22Rv1 (cell line): ENCODE measurements around the gene ALG5.
A peak's percentile ranks its signal among the peaks of the same experiment; 100 is the strongest.

Experiments
- H3K27ac ChIP-seq: fragments of 450-650 bp; 2 replicates; pipeline ENCODE4 v1.5.1; 2017
- ZFX ChIP-seq: fragments of 450-650 bp; IDR thresholded peaks from 2 replicates; pipeline ENCODE4 v1.6.1; 2017; ENCODE audit warnings: antibody characterized with exemption, borderline replicate concordance
- TF ChIP-seq, protein P1 (sequence below): fragments of 450-650 bp; IDR thresholded peaks from 2 replicates; pipeline ENCODE4 v1.5.1; 2017; ENCODE audit warnings: mild to moderate bottlenecking

Gene ALG5

DNA sequence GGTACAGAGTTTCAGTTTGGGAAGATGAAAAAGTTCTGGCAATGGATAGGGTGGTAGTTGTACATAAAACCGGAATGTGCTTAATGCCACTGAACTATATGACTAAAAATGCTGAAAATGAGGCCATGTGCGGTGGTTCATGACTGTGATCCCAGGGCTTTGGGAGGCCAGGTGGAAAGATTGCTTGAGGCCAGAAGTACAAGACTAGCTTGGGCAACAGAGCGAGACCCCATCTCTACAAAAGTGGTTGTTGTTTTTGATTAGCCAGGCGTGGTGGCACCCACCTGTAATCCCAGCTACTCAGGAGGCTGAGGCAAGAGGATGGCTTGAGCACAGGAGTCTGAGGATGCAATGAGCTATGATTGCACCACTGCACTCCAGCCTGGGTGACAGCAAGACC, 91.9 kb downstream of the ALG5 start:
- no peak for TF ChIP-seq ZFX
- TF ChIP-seq, protein P1, sequence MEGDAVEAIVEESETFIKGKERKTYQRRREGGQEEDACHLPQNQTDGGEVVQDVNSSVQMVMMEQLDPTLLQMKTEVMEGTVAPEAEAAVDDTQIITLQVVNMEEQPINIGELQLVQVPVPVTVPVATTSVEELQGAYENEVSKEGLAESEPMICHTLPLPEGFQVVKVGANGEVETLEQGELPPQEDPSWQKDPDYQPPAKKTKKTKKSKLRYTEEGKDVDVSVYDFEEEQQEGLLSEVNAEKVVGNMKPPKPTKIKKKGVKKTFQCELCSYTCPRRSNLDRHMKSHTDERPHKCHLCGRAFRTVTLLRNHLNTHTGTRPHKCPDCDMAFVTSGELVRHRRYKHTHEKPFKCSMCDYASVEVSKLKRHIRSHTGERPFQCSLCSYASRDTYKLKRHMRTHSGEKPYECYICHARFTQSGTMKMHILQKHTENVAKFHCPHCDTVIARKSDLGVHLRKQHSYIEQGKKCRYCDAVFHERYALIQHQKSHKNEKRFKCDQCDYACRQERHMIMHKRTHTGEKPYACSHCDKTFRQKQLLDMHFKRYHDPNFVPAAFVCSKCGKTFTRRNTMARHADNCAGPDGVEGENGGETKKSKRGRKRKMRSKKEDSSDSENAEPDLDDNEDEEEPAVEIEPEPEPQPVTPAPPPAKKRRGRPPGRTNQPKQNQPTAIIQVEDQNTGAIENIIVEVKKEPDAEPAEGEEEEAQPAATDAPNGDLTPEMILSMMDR, result no peak
- 0 out of 2 replicates have a peak overlapping the region, but pooled peaks have one; percentile 7 for H3K27ac ChIP-seq

DNA sequence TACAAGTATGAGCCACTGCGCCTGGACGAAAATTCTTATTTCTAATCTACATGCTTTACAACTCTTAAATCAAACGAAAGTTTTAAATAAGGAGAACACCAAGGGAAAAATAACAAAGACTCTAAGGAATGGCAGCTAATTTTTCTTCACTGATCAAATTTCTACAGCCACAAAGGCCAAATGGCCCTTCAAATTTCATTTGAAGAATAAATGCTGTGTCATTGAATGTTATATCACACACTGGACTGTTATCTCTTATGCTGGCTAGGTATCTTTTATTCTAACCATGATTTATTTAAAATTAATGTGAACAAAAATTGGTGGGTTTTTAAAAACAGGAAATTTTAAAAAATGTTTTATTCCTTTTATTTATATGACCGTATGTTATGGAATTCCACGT, 93.2 kb downstream of the ALG5 start:
- H3K27ac ChIP-seq, result no peak overlapping the region
- TF ChIP-seq, protein P1, result no peak
- no peak for TF ChIP-seq ZFX

DNA sequence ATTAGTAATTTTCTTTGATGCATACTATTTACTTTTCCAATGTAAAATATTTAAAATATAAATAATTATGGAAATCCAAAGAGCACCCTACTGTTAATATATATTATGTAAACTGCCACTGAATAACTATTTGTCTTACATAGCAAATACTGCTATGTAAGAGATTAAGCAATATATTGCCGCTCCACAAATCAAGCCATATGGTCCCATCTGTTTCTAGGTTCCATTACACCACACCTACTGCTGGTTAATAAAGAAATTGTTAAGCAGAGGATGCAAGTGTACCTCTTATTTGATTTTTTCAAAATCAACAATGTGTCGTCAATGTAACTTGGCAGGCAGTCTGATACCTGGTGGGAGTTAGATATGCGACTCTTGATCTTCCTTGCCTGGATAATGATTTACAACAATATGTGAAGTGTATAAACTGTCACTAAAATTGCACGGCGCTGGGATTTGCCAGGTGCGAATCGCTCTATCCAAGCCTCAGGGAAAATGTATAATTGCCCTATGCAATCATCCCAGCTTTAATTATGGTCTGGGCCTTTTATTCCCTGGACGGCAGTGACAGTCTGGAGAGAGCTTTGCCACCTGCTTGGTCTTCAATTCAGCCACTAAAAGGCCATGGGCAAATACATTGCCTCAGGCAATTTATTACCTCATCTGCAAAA, 95.1 kb downstream of the ALG5 start:
- no peak for TF ChIP-seq ZFX
- TF ChIP-seq, protein P1, result no peak
- peak overlapping the region; percentile 42 for H3K27ac ChIP-seq
